GM12878 (cell line): Measurements from ENCODE around the gene PLAGL1. TPM values are rescaled to one million over a fixed set of nuclear protein-coding genes. Genes with fewer than 3 reads are reported as not detected.

ENCODE experiments used
- ATAC-seq: fragments of 200-7000 bp; cut with Tn5 transposase; 3 replicates; pipeline ENCODE4 v1.9.1; 2020; ENCODE audit warnings: mild to moderate bottlenecking, moderate library complexity
- BruUV-seq: library from RNA; stranded (reverse); fragments of 400-500 nt; replicated peaks from 2 replicates; lab custom pipeline; 2021; lab: Mats Ljungman, UMichigan
- CTCF ChIA-PET: fragments of 300-600 bp; sonication (Branson Sonifier 250); formaldehyde crosslinking; extraction: SDS; loops from one replicate; lab custom pipeline; 2021; ENCODE audit warnings: inconsistent platforms; lab: Yijun Ruan, JAX
- POLR2A ChIA-PET: fragments of 350-600 bp; formaldehyde crosslinking; extraction: SDS; loops from one replicate; lab custom pipeline; 2021; ENCODE audit warnings: inconsistent platforms; lab: Charles Lee
- RAD21 ChIA-PET: fragments of 300-600 bp; sonication (Branson Sonifier 250); formaldehyde crosslinking; loops from one replicate; lab custom pipeline; 2023; ENCODE audit warnings: antibody characterized with exemption; ENCODE audit not compliant: unreplicated experiment; lab: Charles Lee
- SMC1A ChIA-PET: fragments of 300-600 bp; sonication (Branson Sonifier 250); formaldehyde crosslinking; loops from one replicate; lab custom pipeline; 2023; ENCODE audit not compliant: unreplicated experiment, uncharacterized antibody; lab: Charles Lee
- DNase-seq: peaks from one replicate; pipeline ENCODE4 v3.0.0-alpha.2; 2011; ENCODE audit warnings: low read depth, low spot score
- FAIRE-seq: peaks from 3 replicates; lab custom pipeline; 2011; peaks lifted over from hg19 to GRCh38; lab: Jason Lieb, UNC
- H2AFZ ChIP-seq: 2 replicates; pipeline ENCODE4 v1.6.0; 2011; ENCODE audit warnings: low read depth, low read length, control low read depth; ENCODE audit not compliant: control insufficient read depth
- H3K27ac ChIP-seq: 2 replicates; pipeline ENCODE4 v1.5.1; 2011; ENCODE audit warnings: control low read depth; ENCODE audit not compliant: control insufficient read depth, insufficient read depth
- H3K27me3 ChIP-seq, 2 experiments: replicated peaks in 1 of 2; 2 replicates each; pipeline versions ENCODE4 v1.6.0 to v1.6.1; 2011; ENCODE audit warnings: low read length in 1 of 2; ENCODE audit not compliant: control insufficient read depth in 2 of 2, insufficient read depth in 2 of 2
- H3K36me3 ChIP-seq, 2 experiments: 2 replicates each; pipeline ENCODE4 v1.5.1; 2011; ENCODE audit warnings: low read length in 1 of 2; ENCODE audit not compliant: control insufficient read depth in 2 of 2, insufficient read depth in 2 of 2
- H3K4me1 ChIP-seq: 2 replicates; pipeline ENCODE4 v1.6.1; 2011; ENCODE audit warnings: mild to moderate bottlenecking, low read length, moderate library complexity, mixed read lengths; ENCODE audit not compliant: control insufficient read depth, insufficient read depth
- H3K4me2 ChIP-seq: 2 replicates; pipeline ENCODE4 v1.6.0; 2011; ENCODE audit warnings: control low read depth; ENCODE audit not compliant: control insufficient read depth, insufficient read depth
- H3K4me3 ChIP-seq: fragments of 200-600 bp; sonication (generic); 2 replicates; pipeline ENCODE4 v1.5.1; 2016
- H3K79me2 ChIP-seq: 2 replicates; pipeline ENCODE4 v1.6.0; 2011; ENCODE audit warnings: low read length; ENCODE audit not compliant: control insufficient read depth, insufficient read depth
- H3K9ac ChIP-seq: 2 replicates; pipeline ENCODE4 v1.8.0; 2011; ENCODE audit warnings: low read length, control low read depth, mixed read lengths; ENCODE audit not compliant: control insufficient read depth, insufficient read depth
- H3K9me3 ChIP-seq: replicated peaks from 3 replicates; pipeline ENCODE4 v1.5.1; 2011; ENCODE audit warnings: mild to moderate bottlenecking, low read length; ENCODE audit not compliant: control insufficient read depth, insufficient read depth
- H4K20me1 ChIP-seq: 2 replicates; pipeline ENCODE4 v1.6.0; 2011; ENCODE audit not compliant: control insufficient read depth, insufficient read depth
- BCL11A ChIP-seq: IDR thresholded peaks from 2 replicates; pipeline ENCODE4 v1.6.1; 2011; ENCODE audit warnings: low read depth, low read length
- BMI1 ChIP-seq: fragments of 450-650 bp; IDR thresholded peaks from 2 replicates; pipeline ENCODE4 v1.6.1; 2016; ENCODE audit warnings: mild to moderate bottlenecking, moderate library complexity, borderline replicate concordance
- CBX5 ChIP-seq: sonication (generic); IDR thresholded peaks from 2 replicates; pipeline ENCODE4 v1.6.1; 2016; ENCODE audit warnings: low read depth, moderate library complexity, mild to moderate bottlenecking, inconsistent platforms
- CEBPZ ChIP-seq: fragments of 150-350 bp; IDR thresholded peaks from 2 replicates; pipeline ENCODE4 v1.6.1; 2016; ENCODE audit warnings: low read depth, low read length
- GATAD2B ChIP-seq: fragments of 450-650 bp; conservative IDR thresholded peaks from 2 replicates; pipeline ENCODE4 v1.6.1; 2017; ENCODE audit warnings: low read depth, mild to moderate bottlenecking, moderate library complexity
- IRF4 ChIP-seq: IDR thresholded peaks from 2 replicates; pipeline ENCODE4 v1.6.1; 2011; ENCODE audit warnings: low read depth, low read length
- JUNB ChIP-seq: IDR thresholded peaks from 2 replicates; pipeline ENCODE4 v1.6.1; 2016; ENCODE audit warnings: antibody characterized with exemption, mild to moderate bottlenecking
- KAT2A ChIP-seq: conservative IDR thresholded peaks from 2 replicates; pipeline ENCODE4 v1.6.1; 2011; ENCODE audit warnings: low read depth, low read length; ENCODE audit not compliant: control insufficient read depth
- KDM1A ChIP-seq: fragments of 200-600 bp; sonication (generic); IDR thresholded peaks from 2 replicates; pipeline ENCODE4 v1.6.1; 2016; ENCODE audit warnings: borderline replicate concordance
- PKNOX1 ChIP-seq: fragments of 450-650 bp; IDR thresholded peaks from 2 replicates; pipeline ENCODE4 v1.6.1; 2016; ENCODE audit warnings: mild to moderate bottlenecking
- RAD51 ChIP-seq: fragments of 450-650 bp; IDR thresholded peaks from 2 replicates; pipeline ENCODE4 v1.6.1; 2016; ENCODE audit warnings: moderate library complexity, mild to moderate bottlenecking, inconsistent platforms
- RUNX3 ChIP-seq: IDR thresholded peaks from 2 replicates; pipeline ENCODE4 v1.6.1; 2012; ENCODE audit warnings: low read length, inconsistent platforms
- SP1 ChIP-seq: IDR thresholded peaks from one replicate; pipeline ENCODE4 v1.6.1; 2011; ENCODE audit warnings: low read depth, low read length
- STAT3 ChIP-seq: IDR thresholded peaks from 2 replicates; pipeline ENCODE4 v1.6.1; 2011; ENCODE audit warnings: low read depth, low read length, improper control_type of control experiment
- ZNF217 ChIP-seq: fragments of 450-650 bp; IDR thresholded peaks from 2 replicates; pipeline ENCODE4 v1.6.1; 2017; ENCODE audit warnings: antibody characterized with exemption, mild to moderate bottlenecking
- ZNF24 ChIP-seq: fragments of 450-650 bp; IDR thresholded peaks from 2 replicates; pipeline ENCODE4 v1.6.1; 2017; ENCODE audit warnings: antibody characterized with exemption, mild to moderate bottlenecking
- ZNF384 ChIP-seq: IDR thresholded peaks from 2 replicates; pipeline ENCODE4 v1.6.1; 2012; ENCODE audit warnings: low read depth, mild to moderate bottlenecking, low read length, improper control_type of control experiment, borderline replicate concordance
- WGBS: methylation state at CpG from one replicate; pipeline ENCODE4 v1.1.6; 2016; ENCODE audit warnings: low lambda C conversion rate; ENCODE audit not compliant: insufficient replicate concordance, insufficient coverage; ENCODE audit errors: missing lambda C conversion rate; 5-methylcytosine and 5-hydroxymethylcytosine counted together
- in situ Hi-C: fragments of 300-500 bp; cut with MboI; formaldehyde crosslinking; loops from 9 replicates; pipeline ENCODE4 v1.14.3; 2018; ENCODE audit warnings: mixed read lengths
- intact Hi-C: fragments of 100-400 bp; cut with micrococcal nuclease; formaldehyde crosslinking; loops from one replicate; pipeline ENCODE4 v1.14.2; 2022; ENCODE audit not compliant: unreplicated experiment
- polyA plus RNA-seq, 11 experiments: library from polyadenylated mRNA; depleted of rRNA in 4 of 11; unstranded in 6 of 11; stranded (reverse) in 5 of 11; fragments of >200 nt; fragmentation: Nextera tagmentation in 4 of 11; fragmentation: Illumina TruSeq in 1 of 11; extraction: Ambion mirVana in 4 of 11; extraction: Trizol in 1 of 11; gene quantifications; 1 replicate in 1 of 11; 2 replicates in 10 of 11; pipeline versions ENCODE4 v1.2.1 to v1.2.3, GENCODE V29; 2011 to 2016; ENCODE audit warnings: inconsistent platforms in 2 of 11, missing spikeins in 2 of 11, low read depth in 1 of 11
- total RNA-seq, 4 experiments: library from RNA; depleted of rRNA in 3 of 4; stranded (reverse); fragments of >200 nt in 3 of 4; fragmentation: Illumina TruSeq in 1 of 4; extraction: Trizol in 1 of 4; gene quantifications; 2 replicates each; pipeline versions ENCODE4 v1.2.1 to v1.2.3, GENCODE V29; 2013 to 2021

PLAGL1 gene
- total and polyA plus RNA-seq, 10 of the 15 experiments (the other 5 are each of a cell fraction or from before 2014, with no cell fraction given) = 2.6 to 19.1 (median 5.7) TPM

GRCh38 chr6:144055121-144055931 lies 47.3 kb upstream of the PLAGL1 start:
- in situ Hi-C loops = no loop called here
- intact Hi-C loops = no loop called here
- ChIA-PET RAD21 (interaction anchor here (0.6 to 2.9 kb wide), 11 partner anchors 9 to 1829 kb away, joined by 3 to 26 read pairs (median 4); no protein-coding TSS in a partner anchor), POLR2A (interaction anchor here (0.6 to 5.2 kb wide), 6 partner anchors 10 to 366 kb away, joined by 3 to 42 read pairs (median 4); no protein-coding TSS in a partner anchor), CTCF (interaction anchor here (0.6 to 4.4 kb wide), 12 partner anchors 9 to 1581 kb away, joined by 3 to 26 read pairs (median 5); no protein-coding TSS in a partner anchor), SMC1A (interaction anchor here (0.9 to 5.6 kb wide), 16 partner anchors 10 to 1317 kb away, joined by 3 to 54 read pairs (median 6); no protein-coding TSS in a partner anchor)
- Histone ChIP-seq H2AFZ (peak overlapping the region; percentile 88), H3K4me1 (peaks cover 5% of the 10 kb centered on the region), H3K27ac (peak overlapping the region; percentile 84), H4K20me1 (no peaks in the 10 kb centered on the region), H3K9me3 (no peaks in the 10 kb centered on the region), H3K9ac (peak overlapping the region; percentile 64), H3K36me3 (no peaks in the 10 kb centered on the region), H3K4me2 (peak overlapping the region; percentile 96), H3K79me2 (no peaks in the 10 kb centered on the region), H3K27me3 (no peaks in the 10 kb centered on the region), H3K4me3 (peak overlapping the region; percentile 69)
- no TSS peak for BruUV-seq
- ATAC-seq = peak; percentile 93
- peak; percentile 75 for FAIRE-seq
- 24% methylated on average over 6 of the region's 6 CpGs for WGBS
- no peak for DNase-seq
- no peak for TF ChIP-seq CEBPZ
- TF ChIP-seq BCL11A = peak; percentile 4; the same call in 1 of the 2 replicates
- TF ChIP-seq BMI1 = no peak
- TF ChIP-seq PKNOX1 = peak; percentile 72
- TF ChIP-seq ZNF24 = no peak
- TF ChIP-seq JUNB = no peak
- no peak for TF ChIP-seq IRF4
- no peak for TF ChIP-seq KAT2A
- no peak for TF ChIP-seq ZNF217
- no peak for TF ChIP-seq CBX5
- no peak for TF ChIP-seq STAT3
- peak; percentile 80 for TF ChIP-seq RUNX3
- no peak for TF ChIP-seq SP1
- no peak for TF ChIP-seq RAD51
- no peak for TF ChIP-seq GATAD2B
- TF ChIP-seq ZNF384 = no peak
- TF ChIP-seq KDM1A = no peak
